PC-3 (cell line): ENCODE measurements around the gene FRAT1. TPM values are rescaled to one million over a fixed set of nuclear protein-coding genes. Genes with fewer than 3 reads are reported as not detected.

ENCODE experiments used
- ATAC-seq: fragments of 200-7000 bp; cut with Tn5 transposase; 2 replicates; pipeline ENCODE4 v1.9.1; 2020; ENCODE audit warnings: mild to moderate bottlenecking, moderate library complexity
- BruUV-seq: library from RNA; stranded (reverse); fragments of 400-500 nt; replicated peaks from 2 replicates; lab custom pipeline; 2021; lab: Mats Ljungman, UMichigan
- CTCF ChIA-PET: fragments of 300-600 bp; sonication (Branson Sonifier 250); formaldehyde crosslinking; loops from one replicate; lab custom pipeline; 2022; ENCODE audit warnings: antibody characterized with exemption; lab: Charles Lee
- POLR2A ChIA-PET: fragments of 300-600 bp; sonication (Branson Sonifier 250); formaldehyde crosslinking; loops from one replicate; lab custom pipeline; 2022; ENCODE audit warnings: antibody characterized with exemption; ENCODE audit not compliant: unreplicated experiment; lab: Charles Lee
- DNase-seq: peaks from one replicate; pipeline ENCODE4 v3.0.0-alpha.2; 2015
- H2AFZ ChIP-seq: fragments of 300-600 bp; sonication (generic); 2 replicates; pipeline ENCODE4 v1.6.0; 2016; ENCODE audit warnings: antibody characterized with exemption, low read length
- H3F3A ChIP-seq: fragments of 300-600 bp; sonication (generic); one replicate; pipeline ENCODE4 v1.6.0; 2017; ENCODE audit warnings: antibody characterized with exemption, low read length, control low read depth, mild to moderate bottlenecking; ENCODE audit not compliant: unreplicated experiment
- H3K27ac ChIP-seq: fragments of 300-600 bp; sonication (generic); 2 replicates; pipeline ENCODE4 v1.5.1; 2016; ENCODE audit warnings: mild to moderate bottlenecking, low read length
- H3K27me3 ChIP-seq: fragments of 300-600 bp; sonication (generic); 2 replicates; pipeline ENCODE4 v1.6.1; 2016; ENCODE audit warnings: low read length, mixed read lengths
- H3K36me3 ChIP-seq: fragments of 300-600 bp; sonication (generic); 2 replicates; pipeline ENCODE4 v1.6.1; 2016; ENCODE audit warnings: low read depth, mixed run types, low read length, mixed read lengths
- H3K4me1 ChIP-seq: fragments of 300-600 bp; sonication (generic); 2 replicates; pipeline ENCODE4 v1.5.1; 2016; ENCODE audit warnings: low read length; ENCODE audit not compliant: insufficient read depth
- H3K4me2 ChIP-seq: fragments of 300-600 bp; sonication (generic); 2 replicates; pipeline ENCODE4 v1.6.0; 2016; ENCODE audit warnings: low read length
- H3K4me3 ChIP-seq: fragments of 300-600 bp; sonication (generic); 2 replicates; pipeline ENCODE4 v1.5.1; 2016; ENCODE audit warnings: mild to moderate bottlenecking, low read length, mixed read lengths
- H3K79me2 ChIP-seq: fragments of 300-600 bp; sonication (generic); 2 replicates; pipeline ENCODE4 v1.6.1; 2017; ENCODE audit warnings: low read length, mixed read lengths
- H3K9ac ChIP-seq: fragments of 300-600 bp; sonication (generic); 2 replicates; pipeline ENCODE4 v1.6.0; 2016; ENCODE audit warnings: mild to moderate bottlenecking, low read length
- H3K9me2 ChIP-seq: fragments of 300-600 bp; sonication (generic); replicated peaks from 2 replicates; pipeline ENCODE4 v1.6.1; 2016; ENCODE audit warnings: mixed run types, low read length, mixed read lengths
- H3K9me3 ChIP-seq: fragments of 300-600 bp; sonication (generic); 2 replicates; pipeline ENCODE4 v1.6.1; 2016; ENCODE audit warnings: low read length, mixed read lengths
- H4K20me1 ChIP-seq: fragments of 300-600 bp; sonication (generic); 2 replicates; pipeline ENCODE4 v1.6.1; 2016; ENCODE audit warnings: low read length, mixed read lengths
- EZH2 ChIP-seq: fragments of 300-600 bp; sonication (generic); IDR thresholded peaks from one replicate; pipeline ENCODE4 v1.6.1; 2017; ENCODE audit warnings: antibody characterized with exemption, mild to moderate bottlenecking, low read length; ENCODE audit not compliant: unreplicated experiment
- EZH2phosphoT487 ChIP-seq: fragments of 300-600 bp; sonication (generic); IDR thresholded peaks from 2 replicates; pipeline ENCODE4 v1.6.1; 2018; ENCODE audit warnings: mild to moderate bottlenecking, antibody characterized with exemption, low read length, borderline replicate concordance
- intact Hi-C: fragments of 100-400 bp; cut with micrococcal nuclease; formaldehyde crosslinking; loops from 2 replicates; pipeline ENCODE4 v1.9.0; 2023
- total RNA-seq: library from RNA; depleted of rRNA; stranded (reverse); fragments of >200 nt; gene quantifications from 2 replicates; pipeline ENCODE4 v1.2.3, GENCODE V29; 2014
- TF ChIP-seq, protein P1 (sequence below): fragments of 300-600 bp; sonication (generic); conservative IDR thresholded peaks from 2 replicates; pipeline ENCODE4 v1.5.1; 2017; ENCODE audit warnings: antibody characterized with exemption, low read depth, mild to moderate bottlenecking, low read length

FRAT1 gene
- total RNA-seq, 1 experiment from 2014 or later, result 4.1 TPM

DNA sequence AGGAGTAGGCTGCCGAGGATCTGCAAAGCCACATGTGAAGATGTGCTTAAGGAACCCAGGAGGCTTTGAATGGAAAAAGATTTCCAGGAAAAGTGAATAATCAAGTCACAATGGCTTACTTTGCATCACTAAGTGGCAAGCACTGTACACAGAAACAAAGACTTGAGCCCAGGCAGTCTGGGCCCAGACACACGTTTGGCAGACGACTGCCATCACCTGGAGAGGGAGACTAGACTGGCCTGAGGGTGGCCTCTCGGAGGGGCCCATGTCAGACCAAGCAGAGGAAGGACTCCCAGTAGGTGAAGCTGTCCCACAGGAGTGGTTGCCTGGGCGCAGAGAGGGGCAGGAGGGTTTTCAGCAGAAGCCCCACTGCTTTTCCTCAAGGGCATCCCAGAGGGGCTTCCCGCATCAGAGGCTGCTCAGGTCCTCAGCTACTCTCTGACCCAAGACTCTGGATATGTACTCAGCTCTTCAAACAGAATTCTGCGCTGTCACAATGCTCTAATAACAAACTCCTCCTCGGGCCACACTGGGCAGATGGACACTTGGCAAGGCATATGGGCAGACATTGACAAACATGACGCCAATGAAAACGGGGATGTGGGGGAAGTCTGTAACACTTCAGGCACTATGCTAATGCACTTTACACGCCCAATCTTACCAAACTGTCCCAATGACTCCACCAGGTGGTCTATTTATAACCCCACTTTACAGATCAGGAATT is 43.4 kb downstream of the FRAT1 start:
- Histone ChIP-seq H3K9me3 (no peaks in the 10 kb centered on the region), H3K4me3 (no peak overlapping the region), H4K20me1 (no peaks in the 10 kb centered on the region), H3F3A (no peaks in the 10 kb centered on the region), H2AFZ (no peak overlapping the region), H3K79me2 (no peaks in the 10 kb centered on the region), H3K27me3 (no peaks in the 10 kb centered on the region), H3K4me2 (no peak overlapping the region), H3K27ac (no peak overlapping the region), H3K9ac (no peak overlapping the region), H3K9me2 (no peaks in the 10 kb centered on the region), H3K4me1 (no peaks in the 10 kb centered on the region), H3K36me3 (no peaks in the 10 kb centered on the region; the same call in 1 of the 2 replicates)
- DNase-seq (no peak), ATAC-seq (no peak)
- ChIA-PET POLR2A (no interaction called here), CTCF (no interaction called here)
- TF ChIP-seq EZH2phosphoT487 (no peak), EZH2 (no peak)
- TF ChIP-seq, protein P1, sequence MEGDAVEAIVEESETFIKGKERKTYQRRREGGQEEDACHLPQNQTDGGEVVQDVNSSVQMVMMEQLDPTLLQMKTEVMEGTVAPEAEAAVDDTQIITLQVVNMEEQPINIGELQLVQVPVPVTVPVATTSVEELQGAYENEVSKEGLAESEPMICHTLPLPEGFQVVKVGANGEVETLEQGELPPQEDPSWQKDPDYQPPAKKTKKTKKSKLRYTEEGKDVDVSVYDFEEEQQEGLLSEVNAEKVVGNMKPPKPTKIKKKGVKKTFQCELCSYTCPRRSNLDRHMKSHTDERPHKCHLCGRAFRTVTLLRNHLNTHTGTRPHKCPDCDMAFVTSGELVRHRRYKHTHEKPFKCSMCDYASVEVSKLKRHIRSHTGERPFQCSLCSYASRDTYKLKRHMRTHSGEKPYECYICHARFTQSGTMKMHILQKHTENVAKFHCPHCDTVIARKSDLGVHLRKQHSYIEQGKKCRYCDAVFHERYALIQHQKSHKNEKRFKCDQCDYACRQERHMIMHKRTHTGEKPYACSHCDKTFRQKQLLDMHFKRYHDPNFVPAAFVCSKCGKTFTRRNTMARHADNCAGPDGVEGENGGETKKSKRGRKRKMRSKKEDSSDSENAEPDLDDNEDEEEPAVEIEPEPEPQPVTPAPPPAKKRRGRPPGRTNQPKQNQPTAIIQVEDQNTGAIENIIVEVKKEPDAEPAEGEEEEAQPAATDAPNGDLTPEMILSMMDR, result no peak
- intact Hi-C loops, result no loop called here
- BruUV-seq, result no TSS peak

DNA sequence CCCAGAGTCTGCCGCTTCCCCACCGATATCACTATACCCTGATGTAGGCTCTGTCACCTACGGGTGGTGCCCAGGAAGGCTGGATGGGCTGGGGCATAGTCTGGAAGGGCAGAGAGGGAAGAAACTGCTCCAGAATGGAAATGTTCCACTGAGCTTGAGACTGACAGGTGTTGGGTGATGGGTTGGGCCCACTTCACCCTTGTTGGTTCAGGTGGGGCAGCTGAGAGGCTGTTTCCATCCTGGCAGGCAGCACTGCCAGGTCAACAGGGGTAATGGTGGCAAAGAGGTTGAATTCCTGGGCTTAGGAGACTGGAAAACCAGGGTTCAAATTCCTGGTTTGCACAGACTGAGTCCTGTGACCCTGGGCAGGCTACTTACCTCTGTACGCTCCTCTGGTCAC is 44.0 kb downstream of the FRAT1 start:
- H4K20me1 ChIP-seq, result no peaks in the 10 kb centered on the region
- no peaks in the 10 kb centered on the region; the same call in 1 of the 2 replicates for H3K36me3 ChIP-seq
- H3K79me2 ChIP-seq, result no peaks in the 10 kb centered on the region
- POLR2A ChIA-PET, result no interaction called here
- H3K4me3 ChIP-seq, result no peak overlapping the region
- no peaks in the 10 kb centered on the region for H3K4me1 ChIP-seq
- no peak overlapping the region for H3K27ac ChIP-seq
- no peaks in the 10 kb centered on the region for H3K9me2 ChIP-seq
- H3K9ac ChIP-seq, result no peak overlapping the region
- H3F3A ChIP-seq, result no peaks in the 10 kb centered on the region
- ATAC-seq (no peak), DNase-seq (no peak)
- H2AFZ ChIP-seq, result no peak overlapping the region
- intact Hi-C loops, result no loop called here
- no peaks in the 10 kb centered on the region for H3K9me3 ChIP-seq
- BruUV-seq, result no TSS peak
- H3K4me2 ChIP-seq, result no peak overlapping the region
- TF ChIP-seq EZH2, result no peak
- TF ChIP-seq, protein P1, result no peak
- TF ChIP-seq EZH2phosphoT487, result no peak
- H3K27me3 ChIP-seq, result no peaks in the 10 kb centered on the region
- CTCF ChIA-PET, result no interaction called here

DNA sequence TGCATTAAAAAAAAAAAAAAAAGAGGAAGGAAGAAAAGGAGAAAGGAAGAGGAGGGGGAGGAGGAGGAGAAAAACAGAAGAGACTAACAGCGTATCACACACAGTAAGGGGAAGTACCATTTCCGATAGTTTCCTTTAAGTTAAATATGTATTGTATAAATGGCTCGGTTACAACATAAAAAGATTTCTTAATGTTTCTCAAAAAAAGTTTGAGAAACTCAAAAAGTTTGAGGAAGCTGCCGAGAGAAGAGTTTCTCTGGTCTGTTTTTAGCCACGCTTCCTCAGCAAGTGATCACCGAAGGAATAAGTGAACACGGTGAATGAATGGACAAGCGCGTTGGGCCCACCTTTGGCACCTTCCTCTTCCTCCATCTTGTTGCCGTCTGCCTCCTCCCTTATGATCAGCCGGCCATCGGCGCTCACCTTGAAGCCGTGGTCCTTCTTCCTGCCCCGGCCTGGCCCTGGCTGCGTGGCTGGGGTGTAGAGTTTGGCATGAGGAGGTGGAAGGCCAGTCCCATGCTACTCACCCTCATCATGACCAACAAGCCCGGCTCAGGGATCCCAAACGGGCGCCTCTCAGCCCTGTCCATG is 46.8 kb downstream of the FRAT1 start:
- H3K27me3 ChIP-seq, result no peaks in the 10 kb centered on the region
- BruUV-seq, result no TSS peak
- DNase-seq, result no peak
- H3K27ac ChIP-seq, result no peak overlapping the region
- ChIA-PET POLR2A (no interaction called here), CTCF (interaction anchor here (0.7 kb wide), 2 partner anchors 38 to 336 kb away, joined by 4 to 8 read pairs; no protein-coding TSS in a partner anchor)
- H3K4me1 ChIP-seq, result no peaks in the 10 kb centered on the region
- no peak overlapping the region for H3K4me3 ChIP-seq
- intact Hi-C loops, result no loop called here
- no peaks in the 10 kb centered on the region; the same call in 1 of the 2 replicates for H3K36me3 ChIP-seq
- no peaks in the 10 kb centered on the region for H3K9me3 ChIP-seq
- no peaks in the 10 kb centered on the region for H3K9me2 ChIP-seq
- H3F3A ChIP-seq, result no peaks in the 10 kb centered on the region
- H3K4me2 ChIP-seq, result no peak overlapping the region
- no peaks in the 10 kb centered on the region for H4K20me1 ChIP-seq
- TF ChIP-seq, protein P1, result no peak
- TF ChIP-seq EZH2phosphoT487, result no peak
- TF ChIP-seq EZH2, result no peak
- ATAC-seq, result no peak
- H2AFZ ChIP-seq, result no peak overlapping the region
- no peak overlapping the region for H3K9ac ChIP-seq
- no peaks in the 10 kb centered on the region for H3K79me2 ChIP-seq
